Activated B cell treated with CpG ODN at 0.5 μM for 24 hours (primary cell): ENCODE measurements around the gene C1QL1. TPM values are rescaled to one million over a fixed set of nuclear protein-coding genes. Genes with fewer than 3 reads are reported as not detected.

Source experiments
- ATAC-seq: fragments of 200-7000 bp; cut with Tn5 transposase; one replicate; pipeline ENCODE4 v1.10.0; 2021; ENCODE audit warnings: low read depth, mild to moderate bottlenecking, moderate library complexity
- CTCF ChIA-PET: fragments of 350-600 bp; sonication (Branson Sonifier 250); formaldehyde crosslinking; loops from one replicate; lab custom pipeline; 2021; ENCODE audit warnings: antibody characterized with exemption; lab: Charles Lee
- POLR2A ChIA-PET: fragments of 350-600 bp; sonication (Branson Sonifier 250); formaldehyde crosslinking; loops from one replicate; lab custom pipeline; 2021; ENCODE audit warnings: antibody characterized with exemption; lab: Charles Lee
- DNase-seq: peaks from one replicate; pipeline ENCODE4 v3.0.0; 2022
- H3K27ac Mint-ChIP-seq: one replicate; pipeline ENCODE4 v1.8.0; 2020; ENCODE audit warnings: mixed read lengths
- H3K27me3 Mint-ChIP-seq: one replicate; pipeline ENCODE4 v1.8.0; 2021; ENCODE audit warnings: mixed read lengths
- H3K36me3 Mint-ChIP-seq: one replicate; pipeline ENCODE4 v1.8.0; 2021; ENCODE audit warnings: low read depth, mixed read lengths
- H3K4me1 Mint-ChIP-seq: one replicate; pipeline ENCODE4 v1.8.0; 2021; ENCODE audit warnings: mixed read lengths
- H3K4me3 Mint-ChIP-seq: one replicate; pipeline ENCODE4 v1.8.0; 2020; ENCODE audit warnings: mild to moderate bottlenecking, mixed read lengths
- H3K9me3 Mint-ChIP-seq: one replicate; pipeline ENCODE4 v1.8.0; 2020; ENCODE audit warnings: mixed read lengths
- CTCF ChIP-seq: fragments of 200-600 bp; IDR thresholded peaks from one replicate; pipeline ENCODE4 v1.8.0; 2022; ENCODE audit warnings: antibody characterized with exemption, mild to moderate bottlenecking
- intact Hi-C: fragments of 100-400 bp; cut with micrococcal nuclease; formaldehyde crosslinking; loops from one replicate; pipeline ENCODE4 v1.15.1; 2024
- total RNA-seq: library from RNA; stranded (reverse); gene quantifications from 2 replicates; pipeline ENCODE4 v1.2.3, GENCODE V29; 2022

The C1QL1 gene
- total RNA-seq, 1 donor from 2014 or later, result not detected

GRCh38 chr17:44989552-44990138 lies 21.5 kb upstream of the C1QL1 start:
- DNase-seq, result no peak
- peaks cover 9% of the 10 kb centered on the region for H3K4me1 Mint-ChIP-seq
- no peak overlapping the region for H3K4me3 Mint-ChIP-seq
- ChIA-PET POLR2A (no interaction called here), CTCF (no interaction called here)
- intact Hi-C loops, result no loop called here
- no peak overlapping the region for H3K27ac Mint-ChIP-seq
- H3K27me3 Mint-ChIP-seq, result peaks cover 57% of the 10 kb centered on the region
- no peaks in the 10 kb centered on the region for H3K36me3 Mint-ChIP-seq
- no peaks in the 10 kb centered on the region for H3K9me3 Mint-ChIP-seq
- ATAC-seq, result no peak
- no peak for TF ChIP-seq CTCF

GRCh38 chr17:44988044-44988942 lies 20.2 kb upstream of the C1QL1 start:
- intact Hi-C loops, result no loop called here
- no peak for ATAC-seq
- Mint-ChIP-seq H3K36me3 (no peaks in the 10 kb centered on the region), H3K27me3 (peaks cover 48% of the 10 kb centered on the region), H3K4me1 (peaks cover 9% of the 10 kb centered on the region), H3K4me3 (no peak overlapping the region), H3K9me3 (no peaks in the 10 kb centered on the region), H3K27ac (no peak overlapping the region)
- no peak for DNase-seq
- ChIA-PET CTCF (no interaction called here), POLR2A (no interaction called here)
- no peak for TF ChIP-seq CTCF

GRCh38 chr17:44983563-44983962 lies 15.5 kb upstream of the C1QL1 start:
- no peak for TF ChIP-seq CTCF
- intact Hi-C loops, result no loop called here
- ATAC-seq, result no peak

GRCh38 chr17:44982113-44982702 lies 14.1 kb upstream of the C1QL1 start:
- H3K9me3 Mint-ChIP-seq, result no peaks in the 10 kb centered on the region
- POLR2A ChIA-PET, result no interaction called here
- H3K36me3 Mint-ChIP-seq, result no peaks in the 10 kb centered on the region
- H3K27me3 Mint-ChIP-seq, result peaks cover 31% of the 10 kb centered on the region
- ATAC-seq (no peak), DNase-seq (no peak)
- H3K4me3 Mint-ChIP-seq, result no peak overlapping the region
- CTCF ChIA-PET, result no interaction called here
- no peak overlapping the region for H3K27ac Mint-ChIP-seq
- intact Hi-C loops, result no loop called here
- no peak for TF ChIP-seq CTCF
- peaks cover under 1% of the 10 kb centered on the region for H3K4me1 Mint-ChIP-seq

More at GRCh38 chr17:44983563-44983962, 15.5 kb upstream of the C1QL1 start:
- POLR2A ChIA-PET, result no interaction called here
- H3K27ac Mint-ChIP-seq, result no peak overlapping the region
- CTCF ChIA-PET, result no interaction called here
- peaks cover 9% of the 10 kb centered on the region for H3K4me1 Mint-ChIP-seq
- no peaks in the 10 kb centered on the region for H3K36me3 Mint-ChIP-seq
- H3K4me3 Mint-ChIP-seq, result no peak overlapping the region
- no peaks in the 10 kb centered on the region for H3K9me3 Mint-ChIP-seq
- DNase-seq, result no peak
- peaks cover 38% of the 10 kb centered on the region for H3K27me3 Mint-ChIP-seq
